HFFc6 (cell line): ENCODE data around the gene CCDC149. TPM values are rescaled to one million over a fixed set of nuclear protein-coding genes. Genes with fewer than 3 reads are reported as not detected.

ENCODE experiments used
- DNase-seq: peaks from one replicate; pipeline ENCODE4 v3.0.0-alpha.2; 2018
- H3K27ac Mint-ChIP-seq: 2 replicates; pipeline ENCODE4 v1.8.0; 2020; ENCODE audit warnings: mild to moderate bottlenecking, mixed read lengths
- H3K27me3 Mint-ChIP-seq: 2 replicates; pipeline ENCODE4 v1.8.0; 2021; ENCODE audit warnings: mild to moderate bottlenecking, moderate library complexity, mixed read lengths; ENCODE audit not compliant: insufficient read depth
- H3K36me3 Mint-ChIP-seq: 2 replicates; pipeline ENCODE4 v1.8.0; 2021; ENCODE audit warnings: low read depth, mixed read lengths
- H3K4me1 Mint-ChIP-seq: 2 replicates; pipeline ENCODE4 v1.8.0; 2020; ENCODE audit warnings: low read depth, mixed read lengths
- H3K4me3 Mint-ChIP-seq: 2 replicates; pipeline ENCODE4 v1.8.0; 2020; ENCODE audit warnings: mild to moderate bottlenecking, moderate library complexity, mixed read lengths
- H3K9me3 Mint-ChIP-seq: 2 replicates; pipeline ENCODE4 v1.8.0; 2020; ENCODE audit warnings: mild to moderate bottlenecking, mixed read lengths
- total RNA-seq, 6 experiments: library from RNA; stranded (reverse); fragmentation: NEBNext Ultra II Directional; extraction: Animal tissue kit (Norgen Biotek cat#: 25700); gene quantifications; 2 replicates in 1 of 6; 3 replicates in 5 of 6; pipeline ENCODE4 v1.2.3, GENCODE V29; 2021
- TF ChIP-seq, protein P1 (sequence below): fragments of 200-600 bp; sonication (generic); IDR thresholded peaks from 2 replicates; pipeline ENCODE4 v1.5.0; 2021; ENCODE audit warnings: antibody characterized with exemption, mild to moderate bottlenecking

CCDC149 gene
- total RNA-seq, 6 experiments from 2014 or later = 10.9 to 13.5 (median 12.9) TPM

DNA sequence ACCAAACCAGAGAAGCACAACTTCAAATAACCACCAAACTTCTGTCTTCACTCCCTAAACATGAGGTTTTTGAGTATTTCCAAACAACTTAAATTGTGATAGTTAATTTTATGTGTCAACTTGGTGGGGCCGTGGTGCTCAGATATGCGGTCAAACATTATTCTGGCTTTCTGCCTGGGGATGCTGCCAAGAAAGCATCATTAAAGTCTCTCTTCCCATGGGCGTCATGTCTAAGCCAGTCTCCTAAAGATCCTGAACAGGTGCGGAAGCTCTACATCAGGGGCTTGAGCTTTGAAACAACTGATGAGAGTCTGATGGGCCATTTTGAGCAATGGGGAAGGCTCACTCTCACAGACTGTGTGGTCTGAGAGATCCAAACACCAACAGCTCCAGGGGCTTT lies 141.6 kb downstream of the CCDC149 start:
- Mint-ChIP-seq H3K27me3 (peaks cover 2% of the 10 kb centered on the region; the same call in 1 of the 2 replicates), H3K4me1 (peaks cover 59% of the 10 kb centered on the region), H3K4me3 (no peak overlapping the region), H3K9me3 (no peaks in the 10 kb centered on the region), H3K27ac (no peak overlapping the region), H3K36me3 (peaks cover 7% of the 10 kb centered on the region)
- TF ChIP-seq, protein P1, sequence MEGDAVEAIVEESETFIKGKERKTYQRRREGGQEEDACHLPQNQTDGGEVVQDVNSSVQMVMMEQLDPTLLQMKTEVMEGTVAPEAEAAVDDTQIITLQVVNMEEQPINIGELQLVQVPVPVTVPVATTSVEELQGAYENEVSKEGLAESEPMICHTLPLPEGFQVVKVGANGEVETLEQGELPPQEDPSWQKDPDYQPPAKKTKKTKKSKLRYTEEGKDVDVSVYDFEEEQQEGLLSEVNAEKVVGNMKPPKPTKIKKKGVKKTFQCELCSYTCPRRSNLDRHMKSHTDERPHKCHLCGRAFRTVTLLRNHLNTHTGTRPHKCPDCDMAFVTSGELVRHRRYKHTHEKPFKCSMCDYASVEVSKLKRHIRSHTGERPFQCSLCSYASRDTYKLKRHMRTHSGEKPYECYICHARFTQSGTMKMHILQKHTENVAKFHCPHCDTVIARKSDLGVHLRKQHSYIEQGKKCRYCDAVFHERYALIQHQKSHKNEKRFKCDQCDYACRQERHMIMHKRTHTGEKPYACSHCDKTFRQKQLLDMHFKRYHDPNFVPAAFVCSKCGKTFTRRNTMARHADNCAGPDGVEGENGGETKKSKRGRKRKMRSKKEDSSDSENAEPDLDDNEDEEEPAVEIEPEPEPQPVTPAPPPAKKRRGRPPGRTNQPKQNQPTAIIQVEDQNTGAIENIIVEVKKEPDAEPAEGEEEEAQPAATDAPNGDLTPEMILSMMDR = no peak
- no peak for DNase-seq

DNA sequence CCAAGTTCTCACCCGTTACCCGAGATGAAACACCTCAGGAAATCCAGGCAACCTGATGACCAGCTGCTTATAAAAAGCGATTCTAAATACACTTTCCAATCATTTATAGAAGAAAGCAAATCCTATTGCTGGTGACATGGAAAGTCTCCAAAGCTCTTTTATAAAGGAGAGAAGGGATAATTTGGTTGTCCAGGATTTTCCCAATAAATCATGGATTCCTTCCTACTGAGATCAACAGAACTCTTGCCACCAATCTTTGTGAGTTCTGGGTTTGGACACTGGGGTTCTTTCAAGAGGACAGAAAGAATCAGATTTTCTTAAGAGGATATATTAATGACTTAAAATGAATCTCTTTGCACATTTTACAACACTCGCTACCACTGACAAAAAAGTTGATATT lies 142.2 kb downstream of the CCDC149 start:
- Mint-ChIP-seq H3K9me3 (no peaks in the 10 kb centered on the region), H3K36me3 (peaks cover 4% of the 10 kb centered on the region), H3K4me3 (peak overlapping the region; percentile 4; the same call in 1 of the 2 replicates), H3K27me3 (no peaks in the 10 kb centered on the region), H3K27ac (peak overlapping the region; percentile 76), H3K4me1 (peaks cover 58% of the 10 kb centered on the region)
- TF ChIP-seq, protein P1 = no peak
- DNase-seq = no peak

DNA sequence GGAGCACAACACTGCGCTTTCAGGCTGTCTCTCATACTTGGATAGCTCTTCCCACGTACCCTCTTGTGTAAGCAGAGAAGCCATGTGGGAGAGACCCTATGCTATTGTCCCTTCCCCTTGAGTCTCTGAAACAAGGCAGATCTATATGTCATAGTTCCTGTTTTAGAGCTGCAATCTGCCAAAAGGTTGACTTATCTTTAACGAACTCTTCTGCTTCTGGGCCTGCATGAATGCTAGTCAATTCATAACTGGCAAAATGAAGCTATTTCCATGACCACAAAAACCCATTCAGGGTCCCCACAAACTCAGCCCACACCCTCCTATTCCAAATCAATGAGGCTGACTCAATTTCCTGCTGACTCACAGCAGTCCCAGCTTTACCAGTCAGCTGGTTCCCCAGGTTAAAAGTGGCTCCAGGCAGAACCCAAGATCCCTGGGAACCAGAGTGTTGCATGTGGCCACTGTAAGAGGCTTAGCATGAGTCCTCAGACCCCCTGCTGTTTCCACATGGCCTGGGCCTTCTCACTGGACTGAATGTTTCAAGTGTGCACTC lies 142.7 kb downstream of the CCDC149 start:
- H3K4me1 Mint-ChIP-seq = peaks cover 58% of the 10 kb centered on the region
- TF ChIP-seq, protein P1 = no peak
- peak overlapping the region; percentile 4; the same call in 1 of the 2 replicates for H3K4me3 Mint-ChIP-seq
- no peaks in the 10 kb centered on the region; the same call in 1 of the 2 replicates for H3K36me3 Mint-ChIP-seq
- peak; percentile 64 for DNase-seq
- peak overlapping the region; percentile 76 for H3K27ac Mint-ChIP-seq
- H3K9me3 Mint-ChIP-seq = no peaks in the 10 kb centered on the region
- no peaks in the 10 kb centered on the region for H3K27me3 Mint-ChIP-seq

DNA sequence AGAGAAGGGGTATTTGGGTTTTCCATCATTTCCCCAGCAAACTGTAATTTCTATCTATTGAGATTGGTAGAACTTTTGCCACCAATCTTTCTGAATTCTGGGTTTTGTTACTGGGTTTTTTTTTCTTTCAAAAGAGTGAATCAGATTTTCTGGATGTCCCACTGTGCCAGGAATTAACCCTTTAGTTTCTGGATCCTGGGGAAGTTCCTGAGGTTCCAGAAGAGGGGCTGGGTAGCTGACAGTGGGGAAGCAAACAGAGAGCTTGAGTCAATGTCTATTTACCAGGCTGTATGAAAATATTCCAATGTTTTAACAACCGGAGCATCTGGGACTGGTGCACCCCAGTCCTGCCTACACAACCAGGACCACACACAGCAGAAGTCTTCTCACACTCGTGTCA lies 143.3 kb downstream of the CCDC149 start:
- H3K27me3 Mint-ChIP-seq = no peaks in the 10 kb centered on the region
- no peak for DNase-seq
- TF ChIP-seq, protein P1 = no peak
- no peaks in the 10 kb centered on the region; the same call in 1 of the 2 replicates for H3K9me3 Mint-ChIP-seq
- peaks cover 58% of the 10 kb centered on the region for H3K4me1 Mint-ChIP-seq
- peak overlapping the region; percentile 76 for H3K27ac Mint-ChIP-seq
- H3K4me3 Mint-ChIP-seq = peak overlapping the region; percentile 4; the same call in 1 of the 2 replicates
- no peaks in the 10 kb centered on the region; the same call in 1 of the 2 replicates for H3K36me3 Mint-ChIP-seq

DNA sequence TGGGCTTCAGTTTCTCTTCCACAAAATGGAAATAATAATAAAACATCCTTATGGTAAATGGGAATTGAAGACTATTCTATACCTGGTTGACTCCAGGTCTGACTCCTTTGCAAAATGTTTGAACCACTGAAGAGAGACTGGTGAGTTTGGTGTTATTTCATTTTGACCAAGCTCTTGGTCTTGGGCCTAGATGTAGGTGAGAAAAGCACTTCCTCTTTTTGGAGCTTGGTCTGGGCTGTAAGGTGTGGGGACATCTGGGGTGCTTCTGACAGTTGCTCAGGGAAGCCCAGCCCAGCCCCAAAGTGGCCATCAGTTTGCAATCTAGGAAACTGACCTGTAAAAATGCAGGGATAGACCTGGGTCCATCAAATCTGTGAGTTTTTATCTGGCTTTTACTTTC lies 144.2 kb downstream of the CCDC149 start:
- Mint-ChIP-seq H3K4me3 (no peak overlapping the region), H3K36me3 (no peaks in the 10 kb centered on the region; the same call in 1 of the 2 replicates), H3K4me1 (peaks cover 60% of the 10 kb centered on the region), H3K27me3 (no peaks in the 10 kb centered on the region), H3K27ac (no peak overlapping the region), H3K9me3 (no peaks in the 10 kb centered on the region; the same call in 1 of the 2 replicates)
- TF ChIP-seq, protein P1 = no peak
- DNase-seq = no peak
